H9 (cell line): ENCODE measurements around the gene NTMT2. TPM values are rescaled to one million over a fixed set of nuclear protein-coding genes. Genes with fewer than 3 reads are reported as not detected.

Experiments
- DNase-seq: peaks from one replicate; pipeline ENCODE4 v3.0.0-alpha.2; 2017
- H2AFZ ChIP-seq: one replicate; pipeline ENCODE4 v1.6.1; 2013; ENCODE audit warnings: mild to moderate bottlenecking, low read length, control low read depth, moderate library complexity
- H2AK5ac ChIP-seq: 2 replicates; pipeline ENCODE4 v1.6.1; 2013; ENCODE audit warnings: low read length, control low read depth, mixed read lengths; ENCODE audit not compliant: insufficient read length
- H2BK120ac ChIP-seq: one replicate; pipeline ENCODE4 v1.6.1; 2013; ENCODE audit warnings: low read depth, mild to moderate bottlenecking, low read length, control low read depth, inconsistent platforms; ENCODE audit not compliant: poor library complexity, severe bottlenecking
- H2BK12ac ChIP-seq: 2 replicates; pipeline ENCODE4 v1.6.1; 2013; ENCODE audit warnings: low read length, control low read depth, mixed read lengths, low read depth; ENCODE audit not compliant: insufficient read length
- H2BK15ac ChIP-seq: 2 replicates; pipeline ENCODE4 v1.6.1; 2013; ENCODE audit warnings: low read depth, low read length, control low read depth
- H2BK20ac ChIP-seq: one replicate; pipeline ENCODE4 v1.6.1; 2013; ENCODE audit warnings: low read depth, mild to moderate bottlenecking, low read length, control low read depth, inconsistent platforms; ENCODE audit not compliant: poor library complexity, severe bottlenecking
- H2BK5ac ChIP-seq: 2 replicates; pipeline ENCODE4 v1.6.1; 2013; ENCODE audit warnings: low read length, control low read depth, mixed read lengths; ENCODE audit not compliant: insufficient read length
- H3K14ac ChIP-seq: 2 replicates; pipeline ENCODE4 v1.6.1; 2013; ENCODE audit warnings: low read length, control low read depth; ENCODE audit not compliant: insufficient read depth
- H3K18ac ChIP-seq: 2 replicates; pipeline ENCODE4 v1.6.1; 2013; ENCODE audit warnings: low read depth, mild to moderate bottlenecking, mixed read lengths, low read length, control low read depth; ENCODE audit not compliant: insufficient read length
- H3K23ac ChIP-seq: 2 replicates; pipeline ENCODE4 v1.6.1; 2013; ENCODE audit warnings: low read length, control low read depth, mixed read lengths, low read depth; ENCODE audit not compliant: insufficient read length
- H3K23me2 ChIP-seq: 2 replicates; pipeline ENCODE4 v1.6.1; 2013; ENCODE audit warnings: low read depth, mild to moderate bottlenecking, mixed read lengths, low read length, control low read depth; ENCODE audit not compliant: insufficient read length, poor library complexity, severe bottlenecking
- H3K27ac ChIP-seq: 2 replicates; pipeline ENCODE4 v1.5.1; 2013; ENCODE audit warnings: low read length, control low read depth, mixed read lengths, low read depth; ENCODE audit not compliant: insufficient read length
- H3K27me3 ChIP-seq: 2 replicates; pipeline ENCODE4 v1.6.1; 2013; ENCODE audit warnings: low read length, control low read depth, inconsistent platforms; ENCODE audit not compliant: insufficient read depth
- H3K4ac ChIP-seq: 2 replicates; pipeline ENCODE4 v1.6.1; 2013; ENCODE audit warnings: low read depth, mild to moderate bottlenecking, control low read depth, inconsistent platforms, low read length, moderate library complexity
- H3K4me1 ChIP-seq: 2 replicates; pipeline ENCODE4 v1.6.1; 2013; ENCODE audit warnings: low read length, control low read depth, inconsistent platforms; ENCODE audit not compliant: insufficient read depth
- H3K4me2 ChIP-seq: 2 replicates; pipeline ENCODE4 v1.6.1; 2013; ENCODE audit warnings: low read length, control low read depth, mixed read lengths; ENCODE audit not compliant: insufficient read length, insufficient read depth
- H3K56ac ChIP-seq: 2 replicates; pipeline ENCODE4 v1.6.1; 2013; ENCODE audit warnings: low read depth, mild to moderate bottlenecking, mixed read lengths, low read length, control low read depth; ENCODE audit not compliant: insufficient read length
- H3K79me1 ChIP-seq: 2 replicates; pipeline ENCODE4 v1.6.1; 2013; ENCODE audit warnings: low read depth, mild to moderate bottlenecking, moderate library complexity, low read length, control low read depth, inconsistent platforms; ENCODE audit not compliant: insufficient read depth, poor library complexity, severe bottlenecking
- H3K79me2 ChIP-seq: 2 replicates; pipeline ENCODE4 v1.6.1; 2013; ENCODE audit warnings: low read length, control low read depth, inconsistent platforms; ENCODE audit not compliant: insufficient read depth
- H3K9ac ChIP-seq: 2 replicates; pipeline ENCODE4 v1.6.1; 2013; ENCODE audit warnings: low read length, control low read depth, mixed read lengths; ENCODE audit not compliant: insufficient read length; ENCODE audit errors: extremely low read depth
- H3K9me3 ChIP-seq: one replicate; pipeline ENCODE4 v1.6.1; 2013; ENCODE audit warnings: low read depth, low read length, inconsistent platforms; ENCODE audit not compliant: control insufficient read depth
- H3T11ph ChIP-seq: one replicate; pipeline ENCODE4 v1.6.1; 2013; ENCODE audit warnings: mild to moderate bottlenecking, low read length, control low read depth, inconsistent platforms
- H4K20me1 ChIP-seq: one replicate; pipeline ENCODE4 v1.6.1; 2013; ENCODE audit not compliant: control insufficient read depth, insufficient read length, insufficient read depth
- H4K5ac ChIP-seq: 2 replicates; pipeline ENCODE4 v1.6.1; 2013; ENCODE audit warnings: low read depth, mild to moderate bottlenecking, mixed read lengths, low read length, control low read depth; ENCODE audit not compliant: insufficient read length
- H4K8ac ChIP-seq: replicated peaks from 2 replicates; pipeline ENCODE4 v1.6.1; 2013; ENCODE audit warnings: low read length, control low read depth, mixed read lengths, low read depth; ENCODE audit not compliant: insufficient read length
- H4K91ac ChIP-seq: 2 replicates; pipeline ENCODE4 v1.6.1; 2013; ENCODE audit warnings: low read depth, mild to moderate bottlenecking, moderate library complexity, mixed read lengths, low read length, control low read depth; ENCODE audit not compliant: insufficient read length
- H3K27ac Mint-ChIP-seq, 3 experiments: 2 replicates in 2 of 3; 3 replicates in 1 of 3; pipeline ENCODE4 v1.8.0; 2020 to 2021; ENCODE audit warnings: mixed read lengths in 3 of 3, mild to moderate bottlenecking in 1 of 3, moderate library complexity in 1 of 3
- H3K27me3 Mint-ChIP-seq: 2 replicates; pipeline ENCODE4 v1.8.0; 2021; ENCODE audit warnings: low read depth, mild to moderate bottlenecking, moderate library complexity, mixed read lengths
- H3K36me3 Mint-ChIP-seq, 3 experiments: 2 replicates in 2 of 3; 3 replicates in 1 of 3; pipeline ENCODE4 v1.8.0; 2020 to 2021; ENCODE audit warnings: low read depth in 3 of 3, mixed read lengths in 3 of 3; ENCODE audit not compliant: insufficient read depth in 1 of 3
- H3K4me1 Mint-ChIP-seq, 2 experiments: 2 replicates each; pipeline ENCODE4 v1.8.0; 2020; ENCODE audit warnings: mixed read lengths in 2 of 2
- H3K4me3 Mint-ChIP-seq, 2 experiments: 2 replicates in 1 of 2; 3 replicates in 1 of 2; pipeline ENCODE4 v1.8.0; 2020 to 2021; ENCODE audit warnings: mild to moderate bottlenecking in 2 of 2, mixed read lengths in 2 of 2, moderate library complexity in 1 of 2
- H3K9me3 Mint-ChIP-seq, 2 experiments: 2 replicates in 1 of 2; 3 replicates in 1 of 2; pipeline ENCODE4 v1.8.0; 2020; ENCODE audit warnings: mild to moderate bottlenecking in 2 of 2, mixed read lengths in 2 of 2, moderate library complexity in 1 of 2
- WGBS: extraction: QIAGEN DNeasy Blood & Tissue Kit; methylation state at CpG from one replicate; pipeline ENCODE4 v1.1.7; 2013; ENCODE audit warnings: missing lambda C conversion rate, low lambda C conversion rate, mixed read lengths; ENCODE audit not compliant: insufficient read length; ENCODE audit errors: extremely low coverage; 5-methylcytosine and 5-hydroxymethylcytosine counted together
- total RNA-seq: library from RNA; stranded (reverse); gene quantifications from 2 replicates; pipeline ENCODE4 v1.2.1, GENCODE V29; 2021
- TF ChIP-seq, protein P1 (sequence below): fragments of 200-600 bp; sonication (generic); conservative IDR thresholded peaks from 3 replicates; pipeline ENCODE4 v1.8.0; 2021; ENCODE audit warnings: antibody characterized with exemption, mild to moderate bottlenecking

NTMT2 gene
- total RNA-seq, 1 experiment from 2014 or later, result 0.28 TPM

DNA sequence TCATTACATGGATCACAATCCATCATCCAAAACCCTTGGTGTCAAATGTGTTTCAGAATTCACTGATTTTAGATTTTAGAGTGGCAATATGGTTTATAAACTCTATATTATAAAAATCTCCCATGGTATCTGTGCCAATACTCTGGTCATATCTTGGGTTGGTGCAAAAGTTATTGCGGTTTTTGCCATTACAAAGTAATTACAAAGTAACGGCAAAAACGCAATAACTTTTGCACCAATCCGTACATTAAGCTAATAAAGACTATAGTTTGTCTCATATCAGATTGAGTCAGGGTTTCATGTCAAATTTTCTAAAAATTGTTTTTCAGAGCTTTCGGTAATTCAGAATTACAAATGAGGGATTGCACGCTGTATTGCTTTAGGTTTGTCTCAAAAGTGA is 23.4 kb upstream of the NTMT2 start:
- Histone ChIP-seq H3K4ac (no peak overlapping the region), H2BK120ac (no peak overlapping the region), H4K8ac (no peak overlapping the region), H2AK5ac (no peak overlapping the region), H3K27ac (no peak overlapping the region), H3T11ph (no peak overlapping the region), H3K23me2 (no peaks in the 10 kb centered on the region), H3K14ac (no peak overlapping the region), H2BK15ac (no peak overlapping the region), H2BK5ac (no peak overlapping the region), H3K18ac (no peak overlapping the region), H3K4me2 (no peak overlapping the region), H3K56ac (no peak overlapping the region), H3K79me2 (no peaks in the 10 kb centered on the region), H4K5ac (no peak overlapping the region), H2BK12ac (no peak overlapping the region), H3K9me3 (no peaks in the 10 kb centered on the region), H4K91ac (no peak overlapping the region), H4K20me1 (no peaks in the 10 kb centered on the region), H3K9ac (no peak overlapping the region), H2AFZ (no peak overlapping the region), H3K79me1 (no peaks in the 10 kb centered on the region), H3K27me3 (no peaks in the 10 kb centered on the region), H3K4me1 (no peaks in the 10 kb centered on the region), H2BK20ac (no peak overlapping the region), H3K23ac (no peak overlapping the region)
- Mint-ChIP-seq H3K36me3 (no peaks in the 10 kb centered on the region), H3K4me1 (peaks cover 6 to 7% of the 10 kb centered on the region in 2 experiments), H3K4me3 (no peak overlapping the region), H3K9me3 (peaks cover 0 to under 1% of the 10 kb centered on the region in 2 experiments; a peak in 3 of 5 replicates), H3K27ac (no peak overlapping the region), H3K27me3 (no peaks in the 10 kb centered on the region)
- no CpG with 5 or more reads among the region's 6 CpGs for WGBS
- no peak for DNase-seq
- TF ChIP-seq, protein P1, sequence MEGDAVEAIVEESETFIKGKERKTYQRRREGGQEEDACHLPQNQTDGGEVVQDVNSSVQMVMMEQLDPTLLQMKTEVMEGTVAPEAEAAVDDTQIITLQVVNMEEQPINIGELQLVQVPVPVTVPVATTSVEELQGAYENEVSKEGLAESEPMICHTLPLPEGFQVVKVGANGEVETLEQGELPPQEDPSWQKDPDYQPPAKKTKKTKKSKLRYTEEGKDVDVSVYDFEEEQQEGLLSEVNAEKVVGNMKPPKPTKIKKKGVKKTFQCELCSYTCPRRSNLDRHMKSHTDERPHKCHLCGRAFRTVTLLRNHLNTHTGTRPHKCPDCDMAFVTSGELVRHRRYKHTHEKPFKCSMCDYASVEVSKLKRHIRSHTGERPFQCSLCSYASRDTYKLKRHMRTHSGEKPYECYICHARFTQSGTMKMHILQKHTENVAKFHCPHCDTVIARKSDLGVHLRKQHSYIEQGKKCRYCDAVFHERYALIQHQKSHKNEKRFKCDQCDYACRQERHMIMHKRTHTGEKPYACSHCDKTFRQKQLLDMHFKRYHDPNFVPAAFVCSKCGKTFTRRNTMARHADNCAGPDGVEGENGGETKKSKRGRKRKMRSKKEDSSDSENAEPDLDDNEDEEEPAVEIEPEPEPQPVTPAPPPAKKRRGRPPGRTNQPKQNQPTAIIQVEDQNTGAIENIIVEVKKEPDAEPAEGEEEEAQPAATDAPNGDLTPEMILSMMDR, result no peak
